Keratinocyte (primary cell): ENCODE measurements around the gene CLTC.

Experiments
- EZH2 ChIP-seq: IDR thresholded peaks from one replicate; pipeline ENCODE4 v1.6.1; 2012; ENCODE audit warnings: inconsistent platforms, mild to moderate bottlenecking, low read length, moderate library complexity
- TF ChIP-seq, protein P1 (sequence below), 3 experiments: IDR thresholded peaks in 1 of 3; conservative IDR thresholded peaks in 1 of 3; optimal IDR thresholded peaks in 1 of 3; 2 replicates in 2 of 3; 3 replicates in 1 of 3; pipeline versions ENCODE3 to v1.5.1; 2011; ENCODE audit warnings: low read length in 3 of 3, mild to moderate bottlenecking in 3 of 3, moderate library complexity in 2 of 3, control low read depth in 1 of 3, inconsistent platforms in 1 of 3; ENCODE audit not compliant: insufficient read depth in 2 of 3; ENCODE audit errors: extremely low read depth in 1 of 3

- TF ChIP-seq, protein P1, sequence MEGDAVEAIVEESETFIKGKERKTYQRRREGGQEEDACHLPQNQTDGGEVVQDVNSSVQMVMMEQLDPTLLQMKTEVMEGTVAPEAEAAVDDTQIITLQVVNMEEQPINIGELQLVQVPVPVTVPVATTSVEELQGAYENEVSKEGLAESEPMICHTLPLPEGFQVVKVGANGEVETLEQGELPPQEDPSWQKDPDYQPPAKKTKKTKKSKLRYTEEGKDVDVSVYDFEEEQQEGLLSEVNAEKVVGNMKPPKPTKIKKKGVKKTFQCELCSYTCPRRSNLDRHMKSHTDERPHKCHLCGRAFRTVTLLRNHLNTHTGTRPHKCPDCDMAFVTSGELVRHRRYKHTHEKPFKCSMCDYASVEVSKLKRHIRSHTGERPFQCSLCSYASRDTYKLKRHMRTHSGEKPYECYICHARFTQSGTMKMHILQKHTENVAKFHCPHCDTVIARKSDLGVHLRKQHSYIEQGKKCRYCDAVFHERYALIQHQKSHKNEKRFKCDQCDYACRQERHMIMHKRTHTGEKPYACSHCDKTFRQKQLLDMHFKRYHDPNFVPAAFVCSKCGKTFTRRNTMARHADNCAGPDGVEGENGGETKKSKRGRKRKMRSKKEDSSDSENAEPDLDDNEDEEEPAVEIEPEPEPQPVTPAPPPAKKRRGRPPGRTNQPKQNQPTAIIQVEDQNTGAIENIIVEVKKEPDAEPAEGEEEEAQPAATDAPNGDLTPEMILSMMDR (optimal IDR thresholded peaks at IDR 0.05 in 1 of 3, IDR thresholded peaks at IDR 0.05 in 1 of 3, conservative IDR thresholded peaks at IDR 0.05 in 1 of 3; ENCODE audit: extremely low read depth in 1 of 3, insufficient read depth in 2 of 3, low read length in 3 of 3) = no peak
- TF ChIP-seq EZH2 = no peak
Measured at GRCh38 chr17:59643159-59644140, 23.8 kb downstream of the CLTC start.
